GM19463 (cell line): Measurements from ENCODE around the gene RBFOX1.

Experiments
- ATAC-seq: cut with Tn5 transposase; IDR thresholded peaks from one replicate; pipeline ENCODE4 v1.9.1; 2021; ENCODE audit warnings: mild to moderate bottlenecking, moderate library complexity; ENCODE audit not compliant: unreplicated experiment

The RBFOX1 gene

GRCh38 chr16:7748522-7748921 lies 415.9 kb downstream of the RBFOX1 start:
- ATAC-seq = no peak

GRCh38 chr16:7755347-7755882 lies 422.8 kb downstream of the RBFOX1 start:
- ATAC-seq = no peak
